GM19351 (cell line): Measurements from ENCODE around the gene TTF2.
"Not testable (repeated sequence)": the region's sequence is repeated elsewhere in the genome, so short reads cannot be mapped to it uniquely, and the experiment has no call there.

Source experiments
- ATAC-seq: cut with Tn5 transposase; IDR thresholded peaks from one replicate; pipeline ENCODE4 v1.9.1; 2021; ENCODE audit warnings: mild to moderate bottlenecking, moderate library complexity; ENCODE audit not compliant: unreplicated experiment

The TTF2 gene

GRCh38 chr1:117119144-117119543 is 59.0 kb downstream of the TTF2 start:
- not testable (repeated sequence) for ATAC-seq

GRCh38 chr1:117120774-117121588 is 60.9 kb downstream of the TTF2 start:
- peak; percentile 5 for ATAC-seq

- peak; percentile 87 for ATAC-seq
Observed at GRCh38 chr1:117121589-117122329, 61.6 kb downstream of the TTF2 start, which contains the start of gene TRIM45. TRIM45 (minus strand) TSS chr1:117121749; CDS start chr1:117121201, 548 bp downstream.

GRCh38 chr1:117122330-117123025 is 62.4 kb downstream of the TTF2 start:
- ATAC-seq, result no peak

GRCh38 chr1:117123274-117123673 is 63.1 kb downstream of the TTF2 start:
- no peak for ATAC-seq

GRCh38 chr1:117124661-117125060 is 64.5 kb downstream of the TTF2 start:
- ATAC-seq, result no peak

GRCh38 chr1:117127795-117128194 is 67.7 kb downstream of the TTF2 start:
- no peak for ATAC-seq

GRCh38 chr1:117128323-117129079 is 68.4 kb downstream of the TTF2 start:
- no peak for ATAC-seq

- no peak for ATAC-seq
Observed at GRCh38 chr1:117130526-117130925, 70.4 kb downstream of the TTF2 start.

GRCh38 chr1:117135329-117135728 is 75.2 kb downstream of the TTF2 start:
- no peak for ATAC-seq

- no peak for ATAC-seq
Observed at GRCh38 chr1:117136749-117137148, 76.6 kb downstream of the TTF2 start.

GRCh38 chr1:117137281-117137855 is 77.2 kb downstream of the TTF2 start:
- no peak for ATAC-seq

- ATAC-seq, result no peak
Observed at GRCh38 chr1:117138106-117138505, 78.0 kb downstream of the TTF2 start.

GRCh38 chr1:117138561-117138960 is 78.4 kb downstream of the TTF2 start:
- ATAC-seq, result no peak

GRCh38 chr1:117142200-117142599 is 82.1 kb downstream of the TTF2 start:
- no peak for ATAC-seq

GRCh38 chr1:117143172-117143571 is 83.0 kb downstream of the TTF2 start:
- no peak for ATAC-seq

- no peak for ATAC-seq
Observed at GRCh38 chr1:117143871-117144270, 83.7 kb downstream of the TTF2 start.

- ATAC-seq, result no peak
Observed at GRCh38 chr1:117146072-117146471, 85.9 kb downstream of the TTF2 start.

GRCh38 chr1:117146575-117147340 is 86.6 kb downstream of the TTF2 start:
- no peak for ATAC-seq
